Vagina (tissue), 2 donors: ENCODE measurements around the gene FAM227A.

Experiments
- CTCF ChIP-seq, 3 experiments: fragments of 450-650 bp in 2 of 3; fragments of 200-600 bp in 1 of 3; sonication (generic) in 1 of 3; IDR thresholded peaks; one replicate each; pipeline ENCODE4 v1.5.1; 2017 to 2019; ENCODE audit warnings: antibody characterized with exemption in 3 of 3, mild to moderate bottlenecking in 2 of 3, moderate library complexity in 2 of 3
- POLR2A ChIP-seq, 2 donors: fragments of 450-650 bp; IDR thresholded peaks; one replicate each; pipeline ENCODE4 v1.6.1; 2017; ENCODE audit warnings: antibody characterized with exemption in 2 of 2, mild to moderate bottlenecking in 2 of 2, moderate library complexity in 2 of 2
- POLR2AphosphoS5 ChIP-seq, 2 donors: sonication (generic); formaldehyde crosslinking; IDR thresholded peaks; one replicate each; pipeline ENCODE4 v1.9.0; 2017; ENCODE audit warnings: antibody characterized with exemption in 2 of 2, mild to moderate bottlenecking in 2 of 2, low read depth in 1 of 2; ENCODE audit not compliant: insufficient read depth in 1 of 2

GRCh38 chr22:38689651-38690050, 33.5 kb upstream of the FAM227A start:
- TF ChIP-seq CTCF (IDR thresholded peaks at IDR 0.05), result no peak
- TF ChIP-seq POLR2A (IDR thresholded peaks at IDR 0.05), result no peak
- TF ChIP-seq POLR2AphosphoS5 (IDR thresholded peaks at IDR 0.05; ENCODE audit: insufficient read depth in 1 of 2, low read depth in 1 of 2), result no peak
